HepG2 (cell line): ENCODE data around the gene SMOC1. TPM values are rescaled to one million over a fixed set of nuclear protein-coding genes. Genes with fewer than 3 reads are reported as not detected.
A peak's percentile ranks its signal among the peaks of the same experiment; 100 is the strongest.

ENCODE experiments used
- AHDC1 ChIP-seq: sonication (generic); formaldehyde crosslinking; IDR thresholded peaks from 2 replicates; pipeline ENCODE4 v1.5.1; 2020; ENCODE audit warnings: mild to moderate bottlenecking, missing genetic modification reagents, borderline replicate concordance
- CBFB ChIP-seq: sonication (generic); formaldehyde crosslinking; IDR thresholded peaks from 2 replicates; pipeline ENCODE4 v1.4.0; 2020; ENCODE audit warnings: missing genetic modification reagents
- FOXO1 ChIP-seq: sonication (generic); formaldehyde crosslinking; IDR thresholded peaks from 2 replicates; pipeline ENCODE4 v1.4.0; 2020; ENCODE audit warnings: missing genetic modification reagents
- HDAC2 ChIP-seq: sonication (generic); formaldehyde crosslinking; IDR thresholded peaks from 2 replicates; pipeline ENCODE4 v1.4.0; 2020; ENCODE audit warnings: missing genetic modification reagents
- JUN ChIP-seq: sonication (generic); formaldehyde crosslinking; IDR thresholded peaks from 2 replicates; pipeline ENCODE4 v1.4.0; 2020; ENCODE audit warnings: mild to moderate bottlenecking, missing genetic modification reagents
- KIAA2018 ChIP-seq: sonication (generic); formaldehyde crosslinking; IDR thresholded peaks from 2 replicates; pipeline ENCODE4 v1.5.0; 2020; ENCODE audit warnings: mild to moderate bottlenecking, missing genetic modification reagents, borderline replicate concordance
- MTF1 ChIP-seq: sonication (generic); formaldehyde crosslinking; IDR thresholded peaks from 2 replicates; pipeline ENCODE4 v1.5.0; 2020; ENCODE audit warnings: missing genetic modification reagents
- ZBTB42 ChIP-seq: sonication (generic); formaldehyde crosslinking; IDR thresholded peaks from 2 replicates; pipeline ENCODE4 v1.5.0; 2020; ENCODE audit warnings: mild to moderate bottlenecking, missing genetic modification reagents
- ZFP36 ChIP-seq: fragments of 150-350 bp; IDR thresholded peaks from 2 replicates; pipeline ENCODE4 v1.6.1; 2018; ENCODE audit warnings: borderline replicate concordance, low read length, low read depth; ENCODE audit not compliant: partially characterized antibody
- ZFP62 ChIP-seq: sonication (generic); formaldehyde crosslinking; IDR thresholded peaks from 2 replicates; pipeline ENCODE4 v1.4.0; 2020; ENCODE audit warnings: missing genetic modification reagents
- ZFYVE20 ChIP-seq: sonication (generic); formaldehyde crosslinking; IDR thresholded peaks from 2 replicates; pipeline ENCODE4 v1.8.0; 2023; ENCODE audit warnings: low read depth, mild to moderate bottlenecking, moderate library complexity, missing genetic modification reagents, borderline replicate concordance
- ZNF296 ChIP-seq: sonication (generic); formaldehyde crosslinking; conservative IDR thresholded peaks from 2 replicates; pipeline ENCODE4 v1.5.0; 2020; ENCODE audit warnings: mild to moderate bottlenecking, missing genetic modification reagents
- ZNF44 ChIP-seq: sonication (generic); formaldehyde crosslinking; IDR thresholded peaks from 2 replicates; pipeline ENCODE4 v1.5.1; 2020; ENCODE audit warnings: mild to moderate bottlenecking, missing genetic modification reagents
- ZNF674 ChIP-seq: sonication (generic); formaldehyde crosslinking; IDR thresholded peaks from 2 replicates; pipeline ENCODE4 v1.5.0; 2020; ENCODE audit warnings: low read depth, mild to moderate bottlenecking, missing genetic modification reagents
- polyA plus RNA-seq, 8 experiments: library from polyadenylated mRNA; depleted of rRNA in 3 of 8; stranded (reverse) in 7 of 8; unstranded in 1 of 8; fragments of >200 nt; fragmentation: Illumina TruSeq in 4 of 8; extraction: Trizol in 4 of 8; gene quantifications; 2 replicates each; pipeline versions ENCODE4 v1.2.1 to v1.2.3, GENCODE V29; 2011 to 2016; ENCODE audit warnings: low read depth in 4 of 8, missing spikeins in 1 of 8, mixed read lengths in 1 of 8; ENCODE audit not compliant: insufficient read depth in 1 of 8
- total RNA-seq, 5 experiments: library from RNA; depleted of rRNA; stranded (reverse); fragments of >200 nt; fragmentation: Illumina TruSeq; extraction: Trizol; gene quantifications; 2 replicates each; pipeline ENCODE4 v1.2.3, GENCODE V29; 2016; ENCODE audit warnings: low read depth in 1 of 5

Gene SMOC1
- total and polyA plus RNA-seq, 2 of the 13 experiments (the other 11 are each of a cell fraction or from before 2014, with no cell fraction given): 17.8 to 35.6 TPM

GRCh38 chr14:70073924-70074566 is 194.8 kb downstream of the SMOC1 start (continued):
- no peak for TF ChIP-seq ZFP36
- no peak for TF ChIP-seq ZNF674 (CRISPR knock-in tag)
- TF ChIP-seq JUN (CRISPR knock-in tag): no peak
- TF ChIP-seq ZNF296: no peak
- TF ChIP-seq ZFP62 (CRISPR knock-in tag): no peak
- TF ChIP-seq ZNF44 (CRISPR knock-in tag): no peak
- no peak for TF ChIP-seq ZBTB42 (CRISPR knock-in tag)
- TF ChIP-seq CBFB: no peak; the same call in 1 of the 2 replicates
- no peak for TF ChIP-seq ZFYVE20 (CRISPR knock-in tag)
- TF ChIP-seq FOXO1 (CRISPR knock-in tag): peak; percentile 61; the same call in 1 of the 2 replicates
- TF ChIP-seq AHDC1 (CRISPR knock-in tag): no peak
- TF ChIP-seq HDAC2: peak; percentile 82
- no peak for TF ChIP-seq KIAA2018 (CRISPR knock-in tag)
- TF ChIP-seq MTF1 (CRISPR knock-in tag): no peak
